PC-9 (cell line): ENCODE results near the gene ERBB2.

Source experiments
- CTCF ChIP-seq: fragments of 200-600 bp; sonication (generic); conservative IDR thresholded peaks from 2 replicates; pipeline ENCODE4 v1.6.1; 2017; ENCODE audit warnings: mixed run types, antibody characterized with exemption, mild to moderate bottlenecking, moderate library complexity
- EZH2 ChIP-seq: fragments of 200-600 bp; sonication (generic); IDR thresholded peaks from 2 replicates; pipeline ENCODE4 v1.8.0; 2017; ENCODE audit warnings: antibody characterized with exemption, low read depth

DNA sequence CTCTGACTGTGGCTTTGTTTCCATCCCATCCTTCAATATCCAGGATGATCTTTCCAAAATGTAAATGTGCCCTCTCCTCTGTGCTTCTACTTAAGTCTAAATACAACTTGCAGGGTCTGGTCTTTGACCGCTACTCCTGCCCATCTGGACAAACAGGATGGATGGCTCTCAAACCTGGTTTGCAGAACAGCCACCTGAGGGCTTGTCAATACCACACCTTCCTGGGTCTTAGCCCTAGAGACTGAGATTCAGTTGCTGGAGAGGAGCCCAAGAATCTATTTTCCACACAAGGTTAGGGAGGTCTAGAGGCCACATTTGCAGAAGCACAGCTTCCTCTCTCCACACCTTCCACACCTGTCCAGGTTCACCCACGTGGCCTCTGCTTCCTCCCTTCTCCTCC is 36.0 kb downstream of the ERBB2 start:
- TF ChIP-seq CTCF (no peak), EZH2 (no peak)
